Neural cell (in vitro differentiated cells): Measurements from ENCODE around the gene BIRC2. TPM values are rescaled to one million over a fixed set of nuclear protein-coding genes. Genes with fewer than 3 reads are reported as not detected.

Experiments
- H2AFZ ChIP-seq: fragments of 200-600, 300-800 bp; sonication (generic), shearing (Covaris generic); 2 replicates; pipeline ENCODE4 v1.6.0; 2014; ENCODE audit warnings: low read depth, mild to moderate bottlenecking, antibody characterized with exemption, low read length, moderate library complexity
- H3F3A ChIP-seq: fragments of 200-600 bp; shearing (Covaris generic); 2 replicates; pipeline ENCODE4 v1.6.1; 2016; ENCODE audit warnings: mild to moderate bottlenecking, moderate library complexity, mixed read lengths, antibody characterized with exemption, low read length; ENCODE audit not compliant: insufficient read depth, poor library complexity, severe bottlenecking
- H3K27ac ChIP-seq: fragments of 200-600, 300-800 bp; sonication (generic), shearing (Covaris generic); 2 replicates; pipeline ENCODE4 v1.5.1; 2014; ENCODE audit warnings: mild to moderate bottlenecking, low read length, moderate library complexity
- H3K27me3 ChIP-seq: fragments of 300-800, 200-600 bp; sonication (generic), shearing (Covaris generic); 2 replicates; pipeline ENCODE4 v1.6.0; 2014; ENCODE audit warnings: mild to moderate bottlenecking, low read depth, low read length, moderate library complexity; ENCODE audit not compliant: insufficient read depth
- H3K36me3 ChIP-seq: fragments of 300-800, 200-600 bp; sonication (generic), shearing (Covaris generic); 2 replicates; pipeline ENCODE4 v1.5.1; 2014; ENCODE audit warnings: mild to moderate bottlenecking, antibody characterized with exemption, low read length, moderate library complexity; ENCODE audit not compliant: insufficient read depth
- H3K4me2 ChIP-seq: fragments of 300-800, 200-600 bp; sonication (generic), shearing (Covaris generic); 2 replicates; pipeline ENCODE4 v1.6.0; 2014; ENCODE audit warnings: mild to moderate bottlenecking, low read length
- H3K4me3 ChIP-seq: fragments of 300-800, 200-600 bp; sonication (generic), shearing (Covaris generic); 2 replicates; pipeline ENCODE4 v1.5.1; 2014; ENCODE audit warnings: mild to moderate bottlenecking, low read length, moderate library complexity
- H3K79me2 ChIP-seq: fragments of 200-600 bp; shearing (Covaris generic); replicated peaks from 2 replicates; pipeline ENCODE4 v1.6.0; 2014; ENCODE audit warnings: mild to moderate bottlenecking, low read length, moderate library complexity; ENCODE audit not compliant: insufficient read depth
- H3K9ac ChIP-seq: fragments of 300-800, 200-600 bp; sonication (generic), shearing (Covaris generic); 2 replicates; pipeline ENCODE4 v1.6.1; 2016; ENCODE audit warnings: mild to moderate bottlenecking, low read length, mixed read lengths
- H3K9me2 ChIP-seq: fragments of 200-600 bp; shearing (Covaris generic); 2 replicates; pipeline ENCODE4 v1.6.1; 2016; ENCODE audit warnings: mild to moderate bottlenecking, low read length, mixed read lengths; ENCODE audit not compliant: insufficient read depth
- H3K9me3 ChIP-seq: fragments of 200-600, 300-800 bp; sonication (generic), shearing (Covaris generic); 2 replicates; pipeline ENCODE4 v1.6.1; 2016; ENCODE audit warnings: mild to moderate bottlenecking, mixed run types, low read length, moderate library complexity, mixed read lengths
- H4K20me1 ChIP-seq: fragments of 200-600 bp; shearing (Covaris generic); 2 replicates; pipeline ENCODE4 v1.6.1; 2016; ENCODE audit warnings: mild to moderate bottlenecking, mixed run types; ENCODE audit not compliant: insufficient read depth
- CTCF ChIP-seq: fragments of 450-650 bp; IDR thresholded peaks from 2 replicates; pipeline ENCODE4 v1.5.1; 2014; ENCODE audit warnings: antibody characterized with exemption, mild to moderate bottlenecking, moderate library complexity; ENCODE audit not compliant: poor library complexity, severe bottlenecking
- EP300 ChIP-seq: fragments of 450-650 bp; conservative IDR thresholded peaks from 2 replicates; pipeline ENCODE4 v1.6.1; 2014; ENCODE audit warnings: antibody characterized with exemption, mild to moderate bottlenecking, moderate library complexity; ENCODE audit not compliant: poor library complexity, severe bottlenecking
- EZH2 ChIP-seq: fragments of 200-600, 300-800 bp; shearing (Covaris generic), sonication (generic); IDR thresholded peaks from 2 replicates; pipeline ENCODE4 v1.6.1; 2014; ENCODE audit warnings: antibody characterized with exemption, low read length, borderline replicate concordance, mild to moderate bottlenecking; ENCODE audit not compliant: insufficient read depth, poor library complexity, severe bottlenecking
- MXI1 ChIP-seq: fragments of 450-650 bp; conservative IDR thresholded peaks from 2 replicates; pipeline ENCODE4 v1.6.1; 2014; ENCODE audit warnings: antibody characterized with exemption, mild to moderate bottlenecking; ENCODE audit not compliant: poor library complexity, severe bottlenecking
- POLR2AphosphoS5 ChIP-seq: IDR thresholded peaks from 2 replicates; pipeline ENCODE4 v1.6.1; 2012
- RAD21 ChIP-seq: fragments of 450-650 bp; conservative IDR thresholded peaks from 2 replicates; pipeline ENCODE4 v1.6.1; 2014; ENCODE audit warnings: antibody characterized with exemption, mild to moderate bottlenecking, moderate library complexity
- REST ChIP-seq: IDR thresholded peaks from 2 replicates; pipeline ENCODE4 v1.6.1; 2012; ENCODE audit warnings: borderline replicate concordance
- SMC3 ChIP-seq: fragments of 450-650 bp; conservative IDR thresholded peaks from 2 replicates; pipeline ENCODE4 v1.6.1; 2014; ENCODE audit warnings: antibody characterized with exemption, mild to moderate bottlenecking, moderate library complexity; ENCODE audit not compliant: poor library complexity
- TAF1 ChIP-seq: IDR thresholded peaks from 2 replicates; pipeline ENCODE4 v1.6.1; 2012; ENCODE audit warnings: low read depth
- polyA plus RNA-seq: library from polyadenylated mRNA; depleted of rRNA; stranded (reverse); fragments of >200 nt; gene quantifications from 2 replicates; pipeline ENCODE4 v1.2.3, GENCODE V29; 2014

BIRC2 gene
- polyA plus RNA-seq, 1 donor from 2014 or later = 68.7 TPM

GRCh38 chr11:102382384-102382783, 35.4 kb downstream of the BIRC2 start:
- TF ChIP-seq RAD21 (no peak), SMC3 (no peak), CTCF (no peak), MXI1 (no peak), EZH2 (no peak), TAF1 (no peak), EP300 (no peak), POLR2AphosphoS5 (no peak), REST (no peak)
- peaks cover 9% of the 10 kb centered on the region for H3K36me3 ChIP-seq

GRCh38 chr11:102383839-102384238, 36.8 kb downstream of the BIRC2 start:
- no peak overlapping the region for H3K4me2 ChIP-seq
- H3K27ac ChIP-seq = no peak overlapping the region
- H3K4me3 ChIP-seq = no peak overlapping the region
- peaks cover 11% of the 10 kb centered on the region for H3K36me3 ChIP-seq
- no peaks in the 10 kb centered on the region for H3K9me2 ChIP-seq
- no peak overlapping the region for H3K9ac ChIP-seq
- H3K27me3 ChIP-seq = no peaks in the 10 kb centered on the region
- no peaks in the 10 kb centered on the region for H4K20me1 ChIP-seq
- H3F3A ChIP-seq = no peaks in the 10 kb centered on the region
- H2AFZ ChIP-seq = no peak overlapping the region
- no peaks in the 10 kb centered on the region for H3K79me2 ChIP-seq
- TF ChIP-seq TAF1 (no peak), EZH2 (no peak), RAD21 (no peak), MXI1 (no peak), REST (no peak), POLR2AphosphoS5 (no peak), CTCF (no peak), SMC3 (no peak), EP300 (no peak)
- no peaks in the 10 kb centered on the region for H3K9me3 ChIP-seq

More at GRCh38 chr11:102382384-102382783, 35.4 kb downstream of the BIRC2 start:
- no peaks in the 10 kb centered on the region for H3K9me3 ChIP-seq
- H3K27ac ChIP-seq = no peak overlapping the region
- no peak overlapping the region for H2AFZ ChIP-seq
- H3K79me2 ChIP-seq = no peaks in the 10 kb centered on the region
- no peak overlapping the region for H3K4me3 ChIP-seq
- no peak overlapping the region for H3K4me2 ChIP-seq
- no peaks in the 10 kb centered on the region for H3K9me2 ChIP-seq
- no peaks in the 10 kb centered on the region for H3K27me3 ChIP-seq
- H3F3A ChIP-seq = no peaks in the 10 kb centered on the region
- no peak overlapping the region for H3K9ac ChIP-seq
- H4K20me1 ChIP-seq = no peaks in the 10 kb centered on the region
